GM21786 (cell line): ENCODE measurements around the gene OGDHL.
"Not testable (repeated sequence)": the region's sequence is repeated elsewhere in the genome, so short reads cannot be mapped to it uniquely, and the experiment has no call there.

ENCODE experiments used
- ATAC-seq: cut with Tn5 transposase; IDR thresholded peaks from one replicate; pipeline ENCODE4 v1.9.1; 2021; ENCODE audit not compliant: unreplicated experiment

Gene OGDHL

GRCh38 chr10:49740346-49741107, 21.6 kb downstream of the OGDHL start:
- no peak for ATAC-seq

GRCh38 chr10:49739426-49739825, 22.7 kb downstream of the OGDHL start:
- ATAC-seq, result no peak

- no peak for ATAC-seq
Observed at GRCh38 chr10:49738616-49739360, 23.3 kb downstream of the OGDHL start.

- ATAC-seq, result no peak
Observed at GRCh38 chr10:49737474-49738201, 24.5 kb downstream of the OGDHL start.

GRCh38 chr10:49736564-49737113, 25.5 kb downstream of the OGDHL start:
- ATAC-seq, result no peak

GRCh38 chr10:49735848-49736563, 26.1 kb downstream of the OGDHL start:
- no peak for ATAC-seq

GRCh38 chr10:49735161-49735560, 27.0 kb downstream of the OGDHL start:
- no peak for ATAC-seq

GRCh38 chr10:49734676-49735075, 27.4 kb downstream of the OGDHL start:
- ATAC-seq, result no peak

- ATAC-seq, result no peak
Observed at GRCh38 chr10:49733866-49734265, 28.3 kb downstream of the OGDHL start.

GRCh38 chr10:49726593-49726992, 35.5 kb downstream of the OGDHL start:
- ATAC-seq, result no peak

- not testable (repeated sequence) for ATAC-seq
Observed at GRCh38 chr10:49715157-49715556, 47.0 kb downstream of the OGDHL start.

- ATAC-seq, result no peak
Observed at GRCh38 chr10:49713266-49713665, 48.9 kb downstream of the OGDHL start.

- no peak for ATAC-seq
Observed at GRCh38 chr10:49711481-49711880, 50.6 kb downstream of the OGDHL start.

GRCh38 chr10:49710966-49711365, 51.2 kb downstream of the OGDHL start:
- ATAC-seq, result no peak

- ATAC-seq, result no peak
Observed at GRCh38 chr10:49709934-49710333, 52.2 kb downstream of the OGDHL start.

- ATAC-seq, result no peak
Observed at GRCh38 chr10:49707585-49707984, 54.5 kb downstream of the OGDHL start.

GRCh38 chr10:49700997-49701396, 61.1 kb downstream of the OGDHL start:
- no peak for ATAC-seq

GRCh38 chr10:49700211-49700610, 61.9 kb downstream of the OGDHL start:
- ATAC-seq, result no peak

- no peak for ATAC-seq
Observed at GRCh38 chr10:49698679-49699078, 63.4 kb downstream of the OGDHL start.

- no peak for ATAC-seq
Observed at GRCh38 chr10:49696311-49696710, 65.8 kb downstream of the OGDHL start.

- ATAC-seq, result no peak
Observed at GRCh38 chr10:49694466-49694865, 67.7 kb downstream of the OGDHL start.
